ENCODE results near the gene UNKL. TPM values are rescaled to one million over a fixed set of nuclear protein-coding genes. Genes with fewer than 3 reads are reported as not detected.

The UNKL gene
- total RNA-seq, 1 donor from 2014 or later, result 43.6 TPM

DNA sequence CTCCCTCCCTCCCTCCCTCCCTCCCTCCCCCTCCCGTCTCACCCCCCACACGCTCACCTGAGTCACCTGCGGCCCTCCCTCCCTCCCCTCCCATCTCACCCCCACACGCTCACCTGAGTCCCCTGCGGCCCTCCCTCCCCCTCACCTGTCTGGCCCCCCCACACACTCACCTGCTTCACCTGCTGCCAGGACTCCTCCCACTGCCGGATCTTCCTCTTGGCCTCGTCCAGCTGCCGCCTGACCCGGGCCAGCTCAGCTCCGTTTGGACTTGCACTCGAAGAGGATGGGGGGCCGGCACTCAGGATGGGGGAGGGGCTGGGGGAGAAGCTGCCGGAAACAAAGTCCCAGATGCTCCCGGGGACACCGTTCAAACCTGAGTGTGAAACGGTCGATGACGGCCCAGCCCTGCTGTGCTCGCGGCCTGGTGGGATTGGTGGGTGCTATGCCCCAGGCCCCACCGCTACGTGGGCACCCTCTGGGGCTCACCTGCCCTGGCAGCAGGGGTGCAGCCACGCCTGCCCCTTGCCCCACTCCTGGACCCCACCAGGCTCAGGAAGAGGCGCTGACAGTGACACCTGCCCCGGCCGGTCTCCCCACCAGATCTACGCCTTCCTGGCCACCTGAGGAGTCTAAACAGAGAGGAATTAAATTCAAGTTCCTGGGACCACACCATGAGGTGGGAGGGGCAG lies 46.9 kb downstream of the UNKL start:
- no peak for DNase-seq (ENCODE audit: low spot score in 2 of 2, unreplicated experiment in 2 of 2)
- Mint-ChIP-seq H3K4me3 (no peak overlapping the region), H3K27ac (no peak overlapping the region), H3K27me3 (ENCODE audit: low read depth) (no peaks in the 10 kb centered on the region), H3K4me1 (no peaks in the 10 kb centered on the region), H3K9me3 (no peaks in the 10 kb centered on the region), H3K36me3 (peaks cover 5% of the 10 kb centered on the region)
- TF ChIP-seq, protein P1, sequence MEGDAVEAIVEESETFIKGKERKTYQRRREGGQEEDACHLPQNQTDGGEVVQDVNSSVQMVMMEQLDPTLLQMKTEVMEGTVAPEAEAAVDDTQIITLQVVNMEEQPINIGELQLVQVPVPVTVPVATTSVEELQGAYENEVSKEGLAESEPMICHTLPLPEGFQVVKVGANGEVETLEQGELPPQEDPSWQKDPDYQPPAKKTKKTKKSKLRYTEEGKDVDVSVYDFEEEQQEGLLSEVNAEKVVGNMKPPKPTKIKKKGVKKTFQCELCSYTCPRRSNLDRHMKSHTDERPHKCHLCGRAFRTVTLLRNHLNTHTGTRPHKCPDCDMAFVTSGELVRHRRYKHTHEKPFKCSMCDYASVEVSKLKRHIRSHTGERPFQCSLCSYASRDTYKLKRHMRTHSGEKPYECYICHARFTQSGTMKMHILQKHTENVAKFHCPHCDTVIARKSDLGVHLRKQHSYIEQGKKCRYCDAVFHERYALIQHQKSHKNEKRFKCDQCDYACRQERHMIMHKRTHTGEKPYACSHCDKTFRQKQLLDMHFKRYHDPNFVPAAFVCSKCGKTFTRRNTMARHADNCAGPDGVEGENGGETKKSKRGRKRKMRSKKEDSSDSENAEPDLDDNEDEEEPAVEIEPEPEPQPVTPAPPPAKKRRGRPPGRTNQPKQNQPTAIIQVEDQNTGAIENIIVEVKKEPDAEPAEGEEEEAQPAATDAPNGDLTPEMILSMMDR (IDR thresholded peaks at IDR 0.05; ENCODE audit: unreplicated experiment), result no peak

DNA sequence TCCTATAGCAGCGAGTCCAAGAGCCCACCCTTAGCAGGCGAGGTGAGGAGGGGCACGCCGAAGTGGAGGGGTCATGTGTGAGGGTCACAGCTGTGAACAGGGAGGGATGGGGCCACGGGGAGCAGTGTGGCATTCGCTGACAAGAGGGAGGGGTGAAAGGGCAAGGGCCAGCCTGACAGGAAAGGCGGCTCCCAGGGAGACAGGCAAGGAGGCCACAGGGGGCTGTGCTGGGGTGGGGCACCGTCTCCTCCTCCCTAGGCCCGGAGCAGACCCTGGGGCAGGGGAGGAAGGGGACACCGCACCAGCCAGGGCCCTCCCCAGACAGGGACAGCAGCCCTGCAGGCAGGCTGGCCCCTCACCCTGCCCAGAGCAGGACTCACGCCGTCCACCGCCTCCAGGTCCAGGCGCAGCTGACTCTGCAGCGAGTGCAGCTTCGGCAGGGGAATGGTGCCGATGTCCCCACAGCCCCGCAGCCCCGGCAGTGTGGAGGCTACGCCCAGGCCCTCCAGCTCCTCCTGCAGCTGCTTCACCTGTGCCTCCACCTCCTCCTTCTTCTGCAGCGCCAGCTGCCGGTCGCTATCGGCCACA lies 47.7 kb downstream of the UNKL start:
- no peak for DNase-seq (ENCODE audit: low spot score in 2 of 2, unreplicated experiment in 2 of 2)
- TF ChIP-seq, protein P1 (IDR thresholded peaks at IDR 0.05; ENCODE audit: unreplicated experiment), result no peak
- H3K27me3 Mint-ChIP-seq (ENCODE audit: low read depth), result no peaks in the 10 kb centered on the region

DNA sequence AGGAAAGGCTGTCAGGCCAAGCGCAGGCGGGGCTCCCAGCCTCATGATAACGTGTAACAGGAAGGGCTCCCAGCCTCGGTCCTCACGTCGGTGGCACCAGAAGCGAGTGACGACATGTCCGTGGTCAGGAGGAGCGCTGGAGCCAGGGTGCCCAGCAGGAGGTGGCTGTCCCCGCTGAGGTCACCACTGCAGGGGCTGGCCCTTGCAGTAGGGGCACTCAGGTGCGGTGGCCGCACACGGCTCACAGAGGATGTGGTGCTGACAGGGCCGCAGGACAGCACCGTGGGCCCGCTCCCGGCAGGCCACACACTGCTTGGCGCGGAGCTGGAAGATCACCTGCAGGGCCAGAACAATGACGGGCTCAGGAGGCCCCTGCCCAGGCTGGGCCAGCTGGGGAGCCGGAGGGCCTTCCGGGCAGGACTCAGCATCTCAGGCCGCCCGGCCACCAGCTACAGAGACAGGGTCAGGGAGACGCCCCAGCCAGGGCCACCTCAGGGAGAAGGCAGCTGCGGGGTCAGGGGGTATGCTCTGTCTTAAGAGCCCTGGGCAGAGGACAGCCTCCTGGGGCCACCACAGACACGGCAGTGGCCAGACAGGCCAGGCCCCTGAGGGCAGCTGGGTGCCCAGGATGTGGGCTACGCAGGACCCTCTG lies 48.3 kb downstream of the UNKL start:
- Mint-ChIP-seq H3K27ac (no peak overlapping the region), H3K4me3 (no peak overlapping the region), H3K36me3 (peaks cover 5% of the 10 kb centered on the region), H3K9me3 (no peaks in the 10 kb centered on the region), H3K4me1 (no peaks in the 10 kb centered on the region), H3K27me3 (ENCODE audit: low read depth) (no peaks in the 10 kb centered on the region)
- no peak for DNase-seq (ENCODE audit: low spot score in 2 of 2, unreplicated experiment in 2 of 2)
- TF ChIP-seq, protein P1 (IDR thresholded peaks at IDR 0.05; ENCODE audit: unreplicated experiment), result no peak

More for the DNA sequence above, 47.7 kb downstream of the UNKL start:
- Mint-ChIP-seq H3K27ac (no peak overlapping the region), H3K4me1 (no peaks in the 10 kb centered on the region), H3K36me3 (peaks cover 5% of the 10 kb centered on the region), H3K4me3 (no peak overlapping the region), H3K9me3 (no peaks in the 10 kb centered on the region)

GRCh38 chr16:1364510-1364909 lies 50.0 kb downstream of the UNKL start:
- H3K4me1 Mint-ChIP-seq, result no peaks in the 10 kb centered on the region
- no peak overlapping the region for H3K4me3 Mint-ChIP-seq
- TF ChIP-seq, protein P1 (IDR thresholded peaks at IDR 0.05; ENCODE audit: unreplicated experiment), result no peak
- H3K27ac Mint-ChIP-seq, result no peak overlapping the region
- H3K27me3 Mint-ChIP-seq (ENCODE audit: low read depth), result no peaks in the 10 kb centered on the region
- H3K36me3 Mint-ChIP-seq, result peaks cover 5% of the 10 kb centered on the region
- no peak for DNase-seq (ENCODE audit: low spot score in 2 of 2, unreplicated experiment in 2 of 2)
- H3K9me3 Mint-ChIP-seq, result no peaks in the 10 kb centered on the region

GRCh38 chr16:1363501-1364041 lies 50.9 kb downstream of the UNKL start:
- Mint-ChIP-seq H3K27ac (no peak overlapping the region), H3K36me3 (peaks cover 5% of the 10 kb centered on the region), H3K27me3 (ENCODE audit: low read depth) (no peaks in the 10 kb centered on the region), H3K4me3 (no peak overlapping the region), H3K9me3 (no peaks in the 10 kb centered on the region), H3K4me1 (no peaks in the 10 kb centered on the region)
- TF ChIP-seq, protein P1 (IDR thresholded peaks at IDR 0.05; ENCODE audit: unreplicated experiment), result peak; percentile 75
- peak in 1 of 2 experiments; percentile 67 for DNase-seq (ENCODE audit: low spot score in 2 of 2, unreplicated experiment in 2 of 2)
